HCT116 (cell line): ENCODE measurements around the gene CLK3. TPM values are rescaled to one million over a fixed set of nuclear protein-coding genes. Genes with fewer than 3 reads are reported as not detected.

Experiments used
- ATAC-seq: fragments of 200-7000 bp; cut with Tn5 transposase; 2 replicates; pipeline ENCODE4 v1.9.1; 2020; ENCODE audit warnings: mild to moderate bottlenecking, moderate library complexity
- BruUV-seq: library from RNA; stranded (reverse); fragments of 400-500 nt; replicated peaks from 2 replicates; lab custom pipeline; 2021; lab: Mats Ljungman, UMichigan
- CTCF ChIA-PET: fragments of 300-600 bp; sonication (Branson Sonifier 250); formaldehyde crosslinking; loops from one replicate; lab custom pipeline; 2021; ENCODE audit warnings: antibody characterized with exemption; lab: Charles Lee
- POLR2A ChIA-PET: fragments of 300-600, 350-600 bp; sonication (Branson Sonifier 250); formaldehyde crosslinking; loops from one replicate; lab custom pipeline; 2021; ENCODE audit warnings: antibody characterized with exemption; lab: Charles Lee
- RAD21 ChIA-PET, 2 experiments: fragments of 300-600 bp; sonication (Branson Sonifier 250); formaldehyde crosslinking; loops; one replicate each; lab custom pipeline; 2023; ENCODE audit warnings: low total read pairs in 2 of 2; ENCODE audit not compliant: uncharacterized antibody in 2 of 2, unreplicated experiment in 2 of 2, low non-redundant PET in 1 of 2; lab: Charles Lee
- DNase-seq: peaks from one replicate; pipeline ENCODE4 v3.0.0-alpha.2; 2010; ENCODE audit warnings: low read depth, low spot score
- H2AFZ ChIP-seq: fragments of 200-600 bp; shearing (Covaris generic), sonication (generic); 2 replicates; pipeline ENCODE4 v1.6.1; 2017; ENCODE audit warnings: low read depth, mixed run types, mixed read lengths, antibody characterized with exemption, low read length; ENCODE audit not compliant: poor library complexity, severe bottlenecking
- H3K27ac ChIP-seq: 2 replicates; pipeline ENCODE4 v1.5.1; 2012; ENCODE audit warnings: low read depth, low read length
- H3K27me3 ChIP-seq: fragments of 200-600 bp; sonication (generic); 2 replicates; pipeline ENCODE4 v1.6.1; 2016; ENCODE audit warnings: mixed run types, low read length, mixed read lengths; ENCODE audit not compliant: insufficient read depth
- H3K36me3 ChIP-seq, 2 experiments: fragments of 200-500 bp in 1 of 2; fragments of 200-600 bp in 1 of 2; sonication (Bioruptor generic) in 1 of 2; sonication (generic) in 1 of 2; 2 replicates each; pipeline versions ENCODE4 v1.5.1 to v1.6.1; 2014 to 2016; ENCODE audit warnings: low read length in 2 of 2, inconsistent platforms in 1 of 2, mixed read lengths in 1 of 2, mixed run types in 1 of 2; ENCODE audit not compliant: insufficient read depth in 2 of 2, control insufficient read depth in 1 of 2
- H3K4me1 ChIP-seq, 2 experiments: fragments of 200-600 bp in 1 of 2; sonication (generic) in 1 of 2; 2 replicates each; pipeline versions ENCODE4 v1.5.1 to v1.6.1; 2012 to 2017; ENCODE audit warnings: low read length in 2 of 2, inconsistent platforms in 1 of 2, mild to moderate bottlenecking in 1 of 2, mixed read lengths in 1 of 2, mixed run types in 1 of 2, moderate library complexity in 1 of 2; ENCODE audit not compliant: insufficient read depth in 2 of 2, control insufficient read depth in 1 of 2
- H3K4me2 ChIP-seq: fragments of 200-600 bp; sonication (generic); 2 replicates; pipeline ENCODE4 v1.6.1; 2017; ENCODE audit warnings: mixed run types, low read length, mixed read lengths
- H3K4me3 ChIP-seq, 2 experiments: fragments of 200-600 bp in 1 of 2; sonication (generic) in 1 of 2; replicated peaks in 1 of 2; 2 replicates each; pipeline ENCODE4 v1.5.1; 2011 to 2016; ENCODE audit warnings: low read length in 2 of 2, control low read depth in 1 of 2, low read depth in 1 of 2, mild to moderate bottlenecking in 1 of 2, mixed read lengths in 1 of 2, mixed run types in 1 of 2
- H3K79me2 ChIP-seq: fragments of 200-600 bp; sonication (generic); 2 replicates; pipeline ENCODE4 v1.6.1; 2017; ENCODE audit warnings: mild to moderate bottlenecking, mixed run types, low read length, moderate library complexity, mixed read lengths; ENCODE audit not compliant: insufficient read depth
- H3K9ac ChIP-seq: fragments of 200-600 bp; sonication (generic); 2 replicates; pipeline ENCODE4 v1.6.1; 2016; ENCODE audit warnings: low read length, mixed read lengths
- H3K9me2 ChIP-seq: fragments of 200-600 bp; sonication (generic), shearing (Covaris generic); 2 replicates; pipeline ENCODE4 v1.6.1; 2017; ENCODE audit warnings: mixed run types, mild to moderate bottlenecking, moderate library complexity; ENCODE audit not compliant: insufficient read depth
- H3K9me3 ChIP-seq, 2 experiments: fragments of 200-500 bp in 1 of 2; fragments of 200-600 bp in 1 of 2; sonication (Bioruptor generic) in 1 of 2; sonication (generic) in 1 of 2; 2 replicates each; pipeline ENCODE4 v1.6.1; 2014 to 2017; ENCODE audit warnings: low read length in 2 of 2, mixed read lengths in 2 of 2, inconsistent platforms in 1 of 2, low read depth in 1 of 2, mild to moderate bottlenecking in 1 of 2, mixed run types in 1 of 2, moderate library complexity in 1 of 2; ENCODE audit not compliant: control insufficient read depth in 1 of 2, insufficient read depth in 1 of 2
- H4K20me1 ChIP-seq: fragments of 200-600 bp; sonication (generic), shearing (Covaris generic); 2 replicates; pipeline ENCODE4 v1.6.1; 2017; ENCODE audit warnings: mixed run types, mild to moderate bottlenecking, moderate library complexity; ENCODE audit not compliant: insufficient read depth
- CBX3 ChIP-seq: IDR thresholded peaks from 2 replicates; pipeline ENCODE4 v1.6.1; 2012; ENCODE audit warnings: low read depth
- ELF1 ChIP-seq: IDR thresholded peaks from 2 replicates; pipeline ENCODE4 v1.6.1; 2012; ENCODE audit warnings: low read depth, borderline replicate concordance
- RAD21 ChIP-seq: IDR thresholded peaks from 2 replicates; pipeline ENCODE4 v1.6.1; 2012; ENCODE audit warnings: low read depth, mild to moderate bottlenecking
- SIN3A ChIP-seq: IDR thresholded peaks from 2 replicates; pipeline ENCODE4 v1.6.1; 2012; ENCODE audit warnings: low read depth
- TCF7L2 ChIP-seq: IDR thresholded peaks from 2 replicates; pipeline ENCODE4 v1.7.0; 2011; ENCODE audit warnings: borderline replicate concordance, inconsistent platforms; ENCODE audit not compliant: insufficient read depth, insufficient read length; ENCODE audit errors: extremely low read depth
- intact Hi-C: fragments of 100-400 bp; cut with micrococcal nuclease; formaldehyde crosslinking; loops from 2 replicates; pipeline ENCODE4 v1.10.0; 2022
- total RNA-seq: library from RNA; stranded (reverse); gene quantifications from one replicate; pipeline ENCODE4 v1.2.1, GENCODE V29; 2021; ENCODE audit not compliant: unreplicated experiment
- TF ChIP-seq, protein P1 (sequence below): IDR thresholded peaks from 2 replicates; pipeline ENCODE4 v1.6.1; 2012

Gene CLK3
- total RNA-seq, 1 experiment from 2014 or later: 79.3 TPM

DNA sequence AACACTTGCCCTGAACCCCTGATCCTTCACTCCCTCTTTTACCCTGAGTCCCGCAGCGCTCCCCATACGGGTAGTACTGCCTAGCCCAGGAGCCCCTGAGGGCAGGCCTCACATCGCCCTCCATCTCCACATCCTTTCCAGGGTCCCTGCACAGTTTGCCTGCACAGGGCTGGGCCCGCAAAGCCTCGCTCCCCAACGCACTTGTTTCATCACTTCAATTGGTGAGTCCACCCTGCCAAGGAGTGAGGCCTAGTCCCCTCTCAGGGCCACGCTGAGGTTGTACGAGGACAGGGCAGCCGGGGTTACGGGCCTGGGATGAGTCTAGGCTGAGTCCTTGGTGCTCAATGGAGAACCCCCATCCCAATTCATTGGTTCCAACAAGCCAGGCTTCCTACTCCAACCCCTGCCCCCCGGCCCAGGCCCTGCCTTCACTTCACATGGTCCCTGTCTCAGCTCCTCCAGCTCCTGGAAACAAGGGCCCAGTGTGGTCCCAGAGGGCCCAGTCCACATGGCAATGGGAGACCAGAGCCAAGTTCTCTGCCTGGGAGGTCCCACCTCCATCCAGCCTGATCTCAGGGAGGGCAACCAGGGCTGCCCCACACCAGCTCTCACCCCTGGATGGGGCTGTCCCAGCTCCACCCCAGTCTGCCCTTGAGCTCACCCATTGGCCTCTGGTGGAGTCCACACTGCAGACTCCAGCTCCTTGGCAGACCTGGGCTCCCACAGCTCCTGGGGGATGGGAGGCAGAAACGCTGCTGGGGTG is 12.4 kb upstream of the CLK3 start:
- intact Hi-C loops: no loop called here
- H3K4me1 ChIP-seq: peaks cover 3 to 7% of the 10 kb centered on the region in 2 experiments; a peak in 3 of 4 replicates
- TF ChIP-seq TCF7L2: no peak
- TF ChIP-seq, all 23 proteins: peak for 0
- ChIA-PET POLR2A (no interaction called here), CTCF (no interaction called here), RAD21 (no interaction called here)
- Histone ChIP-seq H3K9ac (no peak overlapping the region), H3K4me3 (no peak overlapping the region), H3K9me2 (no peaks in the 10 kb centered on the region), H3K27me3 (peaks cover 4% of the 10 kb centered on the region; the same call in 1 of the 2 replicates), H4K20me1 (no peaks in the 10 kb centered on the region), H3K79me2 (no peaks in the 10 kb centered on the region), H3K9me3 (no peaks in the 10 kb centered on the region), H3K4me2 (no peak overlapping the region), H2AFZ (no peak overlapping the region), H3K36me3 (no peaks in the 10 kb centered on the region), H3K27ac (no peak overlapping the region)
- ATAC-seq: no peak
- DNase-seq: no peak
- no TSS peak for BruUV-seq

DNA sequence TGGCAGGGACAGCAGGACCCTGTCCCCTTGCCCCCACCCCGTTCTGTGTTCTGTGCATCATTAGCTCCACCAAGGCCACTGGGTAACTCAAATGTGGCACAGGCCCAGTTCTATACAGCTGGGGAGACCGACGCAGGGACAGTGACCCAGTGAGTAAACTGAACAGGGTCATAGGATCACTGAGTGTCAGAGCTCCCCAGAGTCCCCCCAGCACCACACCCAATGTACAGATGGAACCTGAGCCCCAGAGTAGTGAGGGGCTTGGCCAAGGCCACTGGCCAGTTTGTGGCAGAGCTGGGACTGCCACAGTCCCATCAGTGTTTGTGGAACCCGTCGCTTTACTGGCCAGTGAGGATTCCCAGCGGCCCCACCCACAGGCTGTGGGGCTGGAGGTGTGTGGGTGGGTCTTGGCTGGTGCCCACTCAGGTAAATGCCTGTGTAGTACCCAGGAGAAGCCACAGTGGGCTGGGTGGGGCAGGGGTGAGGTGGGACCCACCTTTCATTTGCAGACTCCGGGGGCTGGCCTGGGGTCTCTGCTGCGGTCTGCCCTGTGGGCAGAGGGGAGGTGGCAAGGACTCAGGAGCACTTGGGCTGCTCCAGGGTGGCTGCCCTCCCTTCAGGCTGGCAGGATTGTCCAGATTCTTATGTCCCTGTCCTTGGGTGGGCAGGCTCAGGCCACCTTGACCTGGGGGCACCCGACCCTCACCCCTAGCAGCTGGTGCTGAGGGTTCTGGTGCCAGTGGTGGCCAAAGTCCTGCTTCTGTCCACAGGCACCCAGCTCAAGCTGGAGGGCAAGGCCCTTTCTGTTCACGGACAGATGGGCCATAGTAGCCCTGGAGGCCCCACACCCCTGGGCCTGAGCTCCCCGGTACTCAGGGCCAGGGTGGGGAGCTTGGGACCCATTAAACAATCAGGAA is 11.6 kb upstream of the CLK3 start:
- Histone ChIP-seq H3K36me3 (no peaks in the 10 kb centered on the region), H3K9ac (no peak overlapping the region), H3K27me3 (peaks cover 5% of the 10 kb centered on the region; the same call in 1 of the 2 replicates), H3K4me2 (no peak overlapping the region)
- ATAC-seq: no peak
- POLR2A ChIA-PET: no interaction called here
- TF ChIP-seq, protein P1, sequence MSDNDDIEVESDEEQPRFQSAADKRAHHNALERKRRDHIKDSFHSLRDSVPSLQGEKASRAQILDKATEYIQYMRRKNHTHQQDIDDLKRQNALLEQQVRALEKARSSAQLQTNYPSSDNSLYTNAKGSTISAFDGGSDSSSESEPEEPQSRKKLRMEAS: no peak
- TF ChIP-seq ELF1 (no peak), CBX3 (no peak), RAD21 (no peak), SIN3A (no peak)
- TF ChIP-seq, all 23 proteins: peak for 0
- Histone ChIP-seq H2AFZ (no peak overlapping the region), H3K4me1 (no peaks in the 10 kb centered on the region), H3K79me2 (no peaks in the 10 kb centered on the region), H3K4me3 (no peak overlapping the region), H3K9me3 (no peaks in the 10 kb centered on the region), H3K27ac (no peak overlapping the region), H4K20me1 (no peaks in the 10 kb centered on the region), H3K9me2 (no peaks in the 10 kb centered on the region)
- no peak for DNase-seq
- RAD21 ChIA-PET: no interaction called here
- no TSS peak for BruUV-seq
- intact Hi-C loops: no loop called here
- CTCF ChIA-PET: no interaction called here
